ENCODE data around the gene GGPS1. TPM values are rescaled to one million over a fixed set of nuclear protein-coding genes. Genes with fewer than 3 reads are reported as not detected.

GGPS1 gene
- total and polyA plus RNA-seq, 2 of the 8 experiments (the other 6 are each of a cell fraction or from before 2014, with no cell fraction given): 20.9 to 43.6 TPM

DNA sequence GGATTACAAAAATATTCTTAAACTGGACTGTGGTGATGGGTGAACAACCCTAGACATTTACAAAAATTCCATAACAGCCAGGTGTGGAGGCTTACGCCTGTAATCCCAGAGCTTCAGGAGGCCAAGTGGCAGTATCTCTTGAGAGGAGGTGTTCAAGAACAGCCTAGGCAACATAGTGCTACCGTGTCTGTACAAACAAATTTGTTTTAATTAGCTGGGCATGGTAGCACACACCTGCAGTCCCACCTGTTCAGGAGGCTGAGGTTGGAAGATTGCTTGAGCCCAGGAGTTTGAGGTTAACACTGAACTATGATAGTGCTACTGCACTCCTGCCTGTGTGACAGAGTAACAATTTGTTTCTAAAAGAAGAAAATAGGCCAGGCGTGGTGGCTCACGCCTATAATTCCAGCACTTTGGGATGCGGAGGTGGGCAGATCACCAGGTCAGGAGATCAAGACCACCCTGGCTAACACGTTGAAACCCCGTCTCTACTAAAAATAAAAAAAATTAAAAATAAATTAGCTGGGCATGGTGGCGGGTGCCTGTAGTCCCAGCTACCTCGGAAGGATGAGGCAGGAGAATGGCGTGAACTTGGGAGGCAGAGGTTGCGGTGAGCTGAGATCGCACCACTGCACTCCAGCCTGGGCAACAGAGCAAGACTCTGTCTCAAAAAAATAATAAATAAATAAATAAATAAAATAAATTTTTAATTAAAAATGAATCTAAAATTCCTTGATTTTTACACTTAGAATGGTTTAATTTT lies 37.4 kb upstream of the GGPS1 start:
- H3K79me2 ChIP-seq (ENCODE audit: control insufficient read depth in 1 of 2, insufficient read depth in 2 of 2, low read length in 2 of 2): peaks cover 21 to 98% of the 10 kb centered on the region in 2 experiments
- H3K23me2 ChIP-seq (ENCODE audit: low read depth, low read length): no peaks in the 10 kb centered on the region
- no peak overlapping the region for H4K5ac ChIP-seq (ENCODE audit: insufficient read length, low read depth, low read length)
- no peak overlapping the region for H2BK20ac ChIP-seq (ENCODE audit: low read length)
- TF ChIP-seq SP1 (IDR thresholded peaks at IDR 0.05; ENCODE audit: low read depth, low read length) (no peak), NANOG (IDR thresholded peaks at IDR 0.05; ENCODE audit: insufficient read depth, low read depth, low read length, poor library complexity, severe bottlenecking) (no peak), KDM5A (IDR thresholded peaks at IDR 0.05; ENCODE audit: low read length) (no peak), SIRT6 (IDR thresholded peaks at IDR 0.05; ENCODE audit: low read length) (no peak)
- FAIRE-seq: no peak
- no peak overlapping the region for H3K27ac ChIP-seq (ENCODE audit: low read depth, low read length)
- POLR2A ChIA-PET (ENCODE audit: partially characterized antibody): no interaction called here
- no peak overlapping the region for H3K56ac ChIP-seq (replicated peaks; ENCODE audit: insufficient read length, low read depth, low read length)
- H4K8ac ChIP-seq (ENCODE audit: extremely low read depth, insufficient read depth, low read length): no peak overlapping the region
- H2BK15ac ChIP-seq (ENCODE audit: low read length): no peak overlapping the region
- WGBS, 2 experiments (ENCODE audit: extremely low coverage in 1 of 2, insufficient coverage in 1 of 2, insufficient read length in 1 of 2, insufficient replicate concordance in 2 of 2, low coverage in 1 of 2, low lambda C conversion rate in 2 of 2, missing lambda C conversion rate in 1 of 2): 96% methylated on average over 12 of the region's 12 CpGs; no CpG with 5 or more reads in 1 of the 2 experiments
- H3K4ac ChIP-seq (replicated peaks; ENCODE audit: insufficient read length, low read depth, low read length): no peak overlapping the region
- H3K9me3 ChIP-seq (ENCODE audit: insufficient read depth in 2 of 2, low read depth in 1 of 2, low read length in 1 of 2): no peaks in the 10 kb centered on the region
- no peak overlapping the region for H2BK120ac ChIP-seq (replicated peaks; ENCODE audit: low read depth, low read length)
- H3K27me3 ChIP-seq (replicated peaks in 1 of 4; ENCODE audit: control insufficient read depth in 3 of 4, extremely low read depth in 1 of 4, insufficient read depth in 3 of 4, low read length in 3 of 4): no peaks in the 10 kb centered on the region
- H3K4me3 ChIP-seq (ENCODE audit: extremely low read depth in 1 of 4, insufficient read depth in 2 of 4, low read depth in 3 of 4, low read length in 4 of 4): no peak overlapping the region
- no peak overlapping the region for H3K18ac ChIP-seq (ENCODE audit: extremely low read depth, low read length)
- H4K20me1 ChIP-seq (replicated peaks in 1 of 2; ENCODE audit: control insufficient read depth in 1 of 2, insufficient read depth in 2 of 2, low read length in 2 of 2): peaks cover 8 to 22% of the 10 kb centered on the region in 2 experiments
- no peak overlapping the region for H4K91ac ChIP-seq (replicated peaks; ENCODE audit: insufficient read length, low read length)
- H3K4me2 ChIP-seq (ENCODE audit: insufficient read depth in 1 of 2, low read depth in 2 of 2, low read length in 2 of 2): no peak overlapping the region
- H2BK5ac ChIP-seq (ENCODE audit: low read depth, low read length): no peak overlapping the region
- no peaks in the 10 kb centered on the region; a peak in 1 of 8 replicates for H3K36me3 ChIP-seq (ENCODE audit: control insufficient read depth in 2 of 4, insufficient read depth in 4 of 4, low read length in 3 of 4)
- H3K79me1 ChIP-seq (ENCODE audit: low read depth, low read length): peaks cover 2% of the 10 kb centered on the region; the same call in 1 of the 2 replicates
- H2AFZ ChIP-seq (ENCODE audit: low read length): no peak overlapping the region
- H3K14ac ChIP-seq (ENCODE audit: insufficient read length): no peak overlapping the region
- no peak overlapping the region for H2BK12ac ChIP-seq (ENCODE audit: low read depth, low read length)
- CTCF ChIA-PET (ENCODE audit: partially characterized antibody): interaction anchor here (0.6 to 1.0 kb wide), 2 partner anchors 126 to 587 kb away, joined by 3 read pairs; no protein-coding TSS in a partner anchor
- DNase-seq (ENCODE audit: low read depth in 1 of 2, low spot score in 2 of 2): no peak
- H3K23ac ChIP-seq (ENCODE audit: insufficient read length): no peak overlapping the region
- peaks cover 0 to 11% (median 1%) of the 10 kb centered on the region in 4 experiments; a peak in 3 of 7 replicates for H3K4me1 ChIP-seq (replicated peaks in 1 of 4; ENCODE audit: control insufficient read depth in 3 of 4, insufficient read depth in 4 of 4, low read length in 3 of 4)
- no peak overlapping the region for H2AK5ac ChIP-seq (ENCODE audit: low read depth, low read length)
- no peak overlapping the region for H3K9ac ChIP-seq (replicated peaks in 1 of 4; ENCODE audit: extremely low read depth in 1 of 4, low read depth in 3 of 4, low read length in 3 of 4)

Data from H1 (cell line).